ENCODE results near the gene SLFN12L.
"Not testable (repeated sequence)": the region's sequence is repeated elsewhere in the genome, so short reads cannot be mapped to it uniquely, and the experiment has no call there.

The SLFN12L gene

DNA sequence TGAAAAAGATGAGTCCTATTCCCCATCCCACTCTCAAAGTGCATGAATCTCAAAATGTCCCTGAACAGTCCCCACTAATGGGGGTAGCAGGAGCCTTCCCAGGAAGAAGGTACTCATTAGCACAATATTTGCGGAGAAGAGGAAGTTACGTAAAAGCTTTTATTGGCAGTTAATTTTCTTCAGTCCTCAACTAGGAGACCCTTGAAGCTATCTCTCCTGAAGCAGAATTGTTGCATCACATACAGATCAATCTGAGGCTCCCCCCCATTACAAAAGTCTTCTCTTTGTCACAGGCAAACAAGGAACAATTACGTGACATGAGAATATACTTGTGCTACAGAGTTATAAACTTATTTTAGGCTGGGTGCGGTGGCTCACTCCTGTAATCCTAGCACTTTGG is 14.2 kb downstream of the SLFN12L start:
- no peak for DNase-seq (ENCODE audit: extremely low spot score)
- TF ChIP-seq, protein P1, sequence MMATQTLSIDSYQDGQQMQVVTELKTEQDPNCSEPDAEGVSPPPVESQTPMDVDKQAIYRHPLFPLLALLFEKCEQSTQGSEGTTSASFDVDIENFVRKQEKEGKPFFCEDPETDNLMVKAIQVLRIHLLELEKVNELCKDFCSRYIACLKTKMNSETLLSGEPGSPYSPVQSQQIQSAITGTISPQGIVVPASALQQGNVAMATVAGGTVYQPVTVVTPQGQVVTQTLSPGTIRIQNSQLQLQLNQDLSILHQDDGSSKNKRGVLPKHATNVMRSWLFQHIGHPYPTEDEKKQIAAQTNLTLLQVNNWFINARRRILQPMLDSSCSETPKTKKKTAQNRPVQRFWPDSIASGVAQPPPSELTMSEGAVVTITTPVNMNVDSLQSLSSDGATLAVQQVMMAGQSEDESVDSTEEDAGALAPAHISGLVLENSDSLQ (IDR thresholded peaks at IDR 0.05) = no peak
- no peak for TF ChIP-seq LEF1 (IDR thresholded peaks at IDR 0.05; ENCODE audit: borderline replicate concordance)
- TF ChIP-seq FOXK2 (IDR thresholded peaks at IDR 0.05) = no peak
- TF ChIP-seq TARDBP (IDR thresholded peaks at IDR 0.05) = no peak
- no peak for TF ChIP-seq NFRKB (IDR thresholded peaks at IDR 0.05)
- no peak for TF ChIP-seq BHLHE40 (IDR thresholded peaks at IDR 0.05; ENCODE audit: borderline replicate concordance)
- no peak for TF ChIP-seq FOXM1 (IDR thresholded peaks at IDR 0.05; ENCODE audit: borderline replicate concordance)
- no peak for TF ChIP-seq SP1 (IDR thresholded peaks at IDR 0.05)
- no peak for TF ChIP-seq HDGF (IDR thresholded peaks at IDR 0.05; ENCODE audit: borderline replicate concordance)
- TF ChIP-seq ZNF384 (IDR thresholded peaks at IDR 0.05) = no peak
- no peak for TF ChIP-seq CTBP1 (IDR thresholded peaks at IDR 0.05; ENCODE audit: borderline replicate concordance)
- no peak for TF ChIP-seq SUZ12 (IDR thresholded peaks at IDR 0.05)
- TF ChIP-seq ELF4 (IDR thresholded peaks at IDR 0.05) = no peak
- TF ChIP-seq FOXA1 (IDR thresholded peaks at IDR 0.05) = no peak
- TF ChIP-seq L3MBTL2 (conservative IDR thresholded peaks at IDR 0.05) = no peak
- CTCF ChIA-PET = no interaction called here
- POLR2A ChIA-PET = interaction anchor here (2.7 kb wide), 1 partner anchor 150 kb away, joined by 16 read pairs; the partner anchor contains the start of gene SLFN11

DNA sequence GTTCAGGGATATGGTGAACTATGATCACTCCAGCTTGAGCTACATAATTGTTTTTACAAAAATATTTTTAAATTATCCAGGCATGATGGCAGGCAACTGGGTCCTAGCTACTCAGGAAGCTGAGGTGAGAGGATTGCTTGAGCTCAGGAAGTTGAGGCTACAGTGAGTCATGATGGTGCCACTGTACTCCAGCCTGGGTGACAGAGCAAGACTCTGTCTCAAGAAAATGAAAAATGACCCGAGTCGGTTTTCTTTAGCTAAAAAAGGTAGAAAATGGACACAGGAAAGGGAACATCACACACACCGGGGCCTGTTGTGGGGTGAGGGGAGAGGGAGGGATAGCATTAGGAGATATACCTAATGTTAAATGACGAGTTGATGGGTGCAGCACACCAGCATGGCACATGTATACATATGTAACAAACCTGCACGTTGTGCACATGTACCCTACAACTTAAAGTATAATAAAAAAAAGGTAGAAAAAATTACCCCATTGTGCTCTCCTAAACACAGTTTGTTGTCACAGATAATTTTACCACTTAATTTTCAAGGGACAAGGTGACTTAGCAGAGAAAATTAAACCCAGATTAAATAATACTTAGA is 15.7 kb downstream of the SLFN12L start:
- POLR2A ChIA-PET = interaction anchor here (2.7 kb wide), 1 partner anchor 149 kb away, joined by 16 read pairs; the partner anchor contains the start of gene SLFN11
- CTCF ChIA-PET; DNase-seq (ENCODE audit: extremely low spot score): not testable (repeated sequence)

DNA sequence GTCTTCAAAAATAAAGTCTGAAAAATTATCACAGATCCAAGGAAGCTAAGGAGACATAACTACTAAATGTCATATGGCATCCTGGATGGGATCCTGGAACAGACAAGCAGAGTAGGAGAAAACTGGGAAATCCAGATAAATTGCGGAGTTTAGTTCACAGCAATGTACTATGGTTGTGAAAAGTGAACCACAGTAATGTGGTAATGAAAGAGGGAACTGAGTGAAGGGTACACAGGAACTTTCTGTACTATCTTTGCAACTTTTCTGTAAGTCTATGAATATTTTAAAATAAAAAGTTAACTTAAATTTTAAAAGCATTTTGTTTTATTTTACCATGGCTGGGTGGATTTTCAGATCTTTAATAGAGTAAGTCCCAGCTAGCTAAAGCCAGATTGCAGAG is 16.3 kb downstream of the SLFN12L start:
- ChIA-PET CTCF (no interaction called here), POLR2A (interaction anchor here (2.7 kb wide), 1 partner anchor 148 kb away, joined by 16 read pairs; the partner anchor contains the start of gene SLFN11)
- TF ChIP-seq BHLHE40 (IDR thresholded peaks at IDR 0.05; ENCODE audit: borderline replicate concordance) (no peak), TARDBP (IDR thresholded peaks at IDR 0.05) (no peak), FOXA1 (IDR thresholded peaks at IDR 0.05) (no peak), NFRKB (IDR thresholded peaks at IDR 0.05) (no peak), LEF1 (IDR thresholded peaks at IDR 0.05; ENCODE audit: borderline replicate concordance) (no peak), FOXK2 (IDR thresholded peaks at IDR 0.05) (no peak), CTBP1 (IDR thresholded peaks at IDR 0.05; ENCODE audit: borderline replicate concordance) (no peak)
- TF ChIP-seq, protein P1 (IDR thresholded peaks at IDR 0.05) = no peak

DNA sequence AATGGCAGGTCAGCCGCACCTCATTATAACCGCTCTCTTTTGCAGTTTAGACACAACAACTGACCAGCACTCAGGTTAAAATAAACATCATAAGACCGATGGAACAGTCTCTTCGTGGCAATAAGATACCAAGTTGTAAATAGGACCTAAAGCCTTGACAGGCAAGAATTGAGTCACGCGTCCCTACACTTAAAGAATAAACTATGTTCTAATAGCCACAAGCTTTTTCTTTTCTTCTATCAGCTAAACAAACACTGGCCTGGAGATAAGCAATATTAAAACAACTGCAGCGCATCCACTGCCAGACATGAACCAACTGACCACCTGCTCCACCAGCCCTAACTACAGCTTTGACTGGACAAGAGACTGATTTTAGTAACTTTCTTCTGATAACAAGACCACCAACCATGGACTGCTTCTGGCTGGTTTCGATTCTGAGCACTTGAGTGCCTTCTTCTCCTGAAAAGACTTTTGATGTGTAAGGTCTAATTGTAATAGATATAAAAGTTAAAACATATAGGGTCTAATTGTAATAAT is 17.5 kb downstream of the SLFN12L start:
- no peak for DNase-seq (ENCODE audit: extremely low spot score)
- POLR2A ChIA-PET = no interaction called here
- TF ChIP-seq NFRKB (IDR thresholded peaks at IDR 0.05) (no peak), ELF4 (IDR thresholded peaks at IDR 0.05) (no peak), ZNF384 (IDR thresholded peaks at IDR 0.05) (no peak), CTBP1 (IDR thresholded peaks at IDR 0.05; ENCODE audit: borderline replicate concordance) (no peak), HDGF (IDR thresholded peaks at IDR 0.05; ENCODE audit: borderline replicate concordance) (no peak), SP1 (IDR thresholded peaks at IDR 0.05) (no peak), SUZ12 (IDR thresholded peaks at IDR 0.05) (no peak), FOXK2 (IDR thresholded peaks at IDR 0.05) (no peak), ARNT (IDR thresholded peaks at IDR 0.05) (no peak)
- CTCF ChIA-PET = no interaction called here

More for the DNA sequence above, 16.3 kb downstream of the SLFN12L start:
- DNase-seq (ENCODE audit: extremely low spot score) = no peak

DNA sequence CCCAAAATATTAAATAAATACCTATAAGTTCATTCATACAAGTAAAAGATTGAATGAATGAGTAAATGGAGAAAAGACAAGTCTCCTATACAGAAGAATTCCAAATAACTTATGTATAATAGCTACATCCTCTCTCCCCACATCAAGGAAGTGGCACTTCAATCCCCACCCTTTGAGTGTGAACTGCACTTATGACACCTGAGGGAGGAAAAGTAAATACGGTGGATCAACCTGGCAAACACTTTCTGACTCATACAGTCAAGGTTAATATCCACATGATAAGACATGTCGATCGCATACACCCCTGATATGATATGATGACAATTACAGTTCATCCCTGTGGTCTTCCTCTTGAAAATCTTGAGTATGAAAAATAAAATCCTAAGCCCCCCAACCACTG is 18.0 kb downstream of the SLFN12L start:
- TF ChIP-seq LEF1 (IDR thresholded peaks at IDR 0.05; ENCODE audit: borderline replicate concordance) (no peak), FOXK2 (IDR thresholded peaks at IDR 0.05) (no peak), NFRKB (IDR thresholded peaks at IDR 0.05) (no peak), ELF4 (IDR thresholded peaks at IDR 0.05) (no peak), ZNF384 (IDR thresholded peaks at IDR 0.05) (no peak), TARDBP (IDR thresholded peaks at IDR 0.05) (no peak), BHLHE40 (IDR thresholded peaks at IDR 0.05; ENCODE audit: borderline replicate concordance) (no peak), SP1 (IDR thresholded peaks at IDR 0.05) (no peak), FOXA1 (IDR thresholded peaks at IDR 0.05) (no peak), CTBP1 (IDR thresholded peaks at IDR 0.05; ENCODE audit: borderline replicate concordance) (no peak), HDGF (IDR thresholded peaks at IDR 0.05; ENCODE audit: borderline replicate concordance) (no peak), SUZ12 (IDR thresholded peaks at IDR 0.05) (no peak)
- TF ChIP-seq, protein P1 (IDR thresholded peaks at IDR 0.05) = no peak
- CTCF ChIA-PET = no interaction called here
- no peak for DNase-seq (ENCODE audit: extremely low spot score)
- POLR2A ChIA-PET = no interaction called here

DNA sequence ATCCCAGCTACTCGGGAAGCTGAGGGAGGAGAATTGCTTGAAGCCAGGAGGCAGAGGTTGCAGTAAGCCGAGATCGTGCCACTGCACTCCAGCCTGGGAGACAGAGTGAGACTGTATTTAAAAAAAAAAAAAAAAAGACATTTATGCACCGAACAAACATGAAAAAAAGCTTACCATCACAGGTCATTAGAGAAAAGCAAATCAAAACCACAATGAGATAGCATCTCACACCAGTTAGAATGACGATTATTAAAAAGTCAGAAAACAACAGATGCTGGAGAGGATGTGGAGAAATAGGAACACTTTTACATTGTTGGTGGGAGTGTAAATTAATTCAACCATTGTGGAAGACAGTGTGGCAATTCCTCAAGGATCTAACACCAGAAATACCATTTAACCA is 19.0 kb downstream of the SLFN12L start:
- DNase-seq (ENCODE audit: extremely low spot score); POLR2A ChIA-PET; CTCF ChIA-PET: not testable (repeated sequence)

DNA sequence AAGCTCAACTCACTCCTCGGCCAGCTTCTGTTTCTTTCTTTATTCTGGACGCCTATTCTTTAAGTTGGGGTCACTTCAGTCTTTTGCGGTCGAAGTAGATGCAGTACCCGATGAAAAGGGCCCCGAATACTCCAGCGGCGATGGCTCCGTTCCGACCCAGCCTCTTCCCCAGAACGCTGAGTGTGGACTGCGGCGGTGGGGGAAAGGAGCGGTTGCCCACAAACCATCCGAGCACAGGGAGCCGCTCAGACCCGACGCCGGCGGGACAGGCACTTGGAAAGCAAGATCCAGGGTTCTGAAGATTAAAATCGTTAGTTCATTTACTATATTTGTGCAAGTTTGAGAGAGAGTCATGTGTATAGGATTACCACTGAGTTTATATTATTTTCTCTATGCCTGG is 22.5 kb downstream of the SLFN12L start:
- ChIA-PET CTCF (no interaction called here), POLR2A (no interaction called here)
- DNase-seq (ENCODE audit: extremely low spot score) = no peak
- TF ChIP-seq HDGF (IDR thresholded peaks at IDR 0.05; ENCODE audit: borderline replicate concordance) (no peak), LEF1 (IDR thresholded peaks at IDR 0.05; ENCODE audit: borderline replicate concordance) (no peak), FOXK2 (IDR thresholded peaks at IDR 0.05) (no peak), L3MBTL2 (conservative IDR thresholded peaks at IDR 0.05) (no peak), ZNF384 (IDR thresholded peaks at IDR 0.05) (no peak), FOXM1 (IDR thresholded peaks at IDR 0.05; ENCODE audit: borderline replicate concordance) (no peak), SUZ12 (IDR thresholded peaks at IDR 0.05) (no peak), CTBP1 (IDR thresholded peaks at IDR 0.05; ENCODE audit: borderline replicate concordance) (no peak)
